Astrocyte (in vitro differentiated cells and primary cell): ENCODE data around the gene PPP2R5A. TPM values are rescaled to one million over a fixed set of nuclear protein-coding genes. Genes with fewer than 3 reads are reported as not detected.
"Not testable (repeated sequence)": the region's sequence is repeated elsewhere in the genome, so short reads cannot be mapped to it uniquely, and the experiment has no call there.

ENCODE experiments used
- DNase-seq: peaks from one replicate; pipeline ENCODE4 v3.0.0-alpha.2; 2010; ENCODE audit warnings: low read depth
- FAIRE-seq: peaks from 2 replicates; lab custom pipeline; 2011; peaks lifted over from hg19 to GRCh38; lab: Jason Lieb, UNC
- H2AFZ ChIP-seq: 2 replicates; pipeline ENCODE4 v1.6.0; 2012; ENCODE audit warnings: low read depth, low read length, inconsistent platforms
- H3K27ac ChIP-seq: 2 replicates; pipeline ENCODE4 v1.5.1; 2011; ENCODE audit warnings: low read depth, low read length, inconsistent platforms
- H3K27me3 ChIP-seq: 2 replicates; pipeline ENCODE4 v1.6.0; 2011; ENCODE audit warnings: low read length, inconsistent platforms; ENCODE audit not compliant: insufficient read depth
- H3K36me3 ChIP-seq: 2 replicates; pipeline ENCODE4 v1.5.1; 2011; ENCODE audit warnings: low read length, inconsistent platforms; ENCODE audit not compliant: insufficient read depth
- H3K4me1 ChIP-seq: 2 replicates; pipeline ENCODE4 v1.5.1; 2011; ENCODE audit warnings: low read length, inconsistent platforms; ENCODE audit not compliant: insufficient read depth
- H3K4me2 ChIP-seq: 2 replicates; pipeline ENCODE4 v1.6.0; 2012; ENCODE audit warnings: low read length, inconsistent platforms
- H3K4me3 ChIP-seq: 2 replicates; pipeline ENCODE4 v1.5.1; 2011; ENCODE audit warnings: low read depth, mild to moderate bottlenecking, low read length, inconsistent platforms; ENCODE audit not compliant: insufficient read depth
- H3K79me2 ChIP-seq: 2 replicates; pipeline ENCODE4 v1.6.0; 2012; ENCODE audit warnings: mild to moderate bottlenecking, low read length, inconsistent platforms; ENCODE audit not compliant: insufficient read depth
- H3K9ac ChIP-seq: 2 replicates; pipeline ENCODE4 v1.6.0; 2012; ENCODE audit warnings: mild to moderate bottlenecking, low read length, inconsistent platforms
- H3K9me3 ChIP-seq: 2 replicates; pipeline ENCODE4 v1.5.1; 2012; ENCODE audit warnings: low read depth, mild to moderate bottlenecking, low read length, inconsistent platforms; ENCODE audit not compliant: insufficient read depth
- H4K20me1 ChIP-seq: 2 replicates; pipeline ENCODE4 v1.6.0; 2012; ENCODE audit warnings: low read length, inconsistent platforms; ENCODE audit not compliant: insufficient read depth
- H3K27ac Mint-ChIP-seq: one replicate; pipeline ENCODE4 v1.8.0; 2021; ENCODE audit warnings: mild to moderate bottlenecking, mixed read lengths; ENCODE audit not compliant: unreplicated experiment
- H3K27me3 Mint-ChIP-seq: one replicate; pipeline ENCODE4 v1.8.0; 2021; ENCODE audit warnings: low read depth, mixed read lengths; ENCODE audit not compliant: unreplicated experiment
- H3K36me3 Mint-ChIP-seq: one replicate; pipeline ENCODE4 v1.8.0; 2021; ENCODE audit warnings: low read depth, mixed read lengths; ENCODE audit not compliant: unreplicated experiment
- H3K4me1 Mint-ChIP-seq: one replicate; pipeline ENCODE4 v1.8.0; 2021; ENCODE audit warnings: low read depth, mixed read lengths; ENCODE audit not compliant: unreplicated experiment
- H3K4me3 Mint-ChIP-seq: one replicate; pipeline ENCODE4 v1.8.0; 2021; ENCODE audit warnings: mild to moderate bottlenecking, moderate library complexity, mixed read lengths; ENCODE audit not compliant: unreplicated experiment
- H3K9me3 Mint-ChIP-seq: one replicate; pipeline ENCODE4 v1.8.0; 2021; ENCODE audit warnings: mild to moderate bottlenecking, mixed read lengths; ENCODE audit not compliant: unreplicated experiment
- EZH2 ChIP-seq: IDR thresholded peaks from 2 replicates; pipeline ENCODE4 v1.6.1; 2012; ENCODE audit warnings: mild to moderate bottlenecking, low read length, inconsistent platforms; ENCODE audit not compliant: insufficient read depth
- total RNA-seq: library from RNA; stranded (reverse); gene quantifications from 2 replicates; pipeline ENCODE4 v1.2.1, GENCODE V29; 2021
- TF ChIP-seq, protein P1 (sequence below): IDR thresholded peaks from 2 replicates; pipeline ENCODE4 v1.5.1; 2011; ENCODE audit warnings: low read depth, mild to moderate bottlenecking, inconsistent platforms, low read length, moderate library complexity; ENCODE audit not compliant: insufficient read depth

PPP2R5A gene
- total RNA-seq, 1 donor from 2014 or later = 13.2 TPM

DNA sequence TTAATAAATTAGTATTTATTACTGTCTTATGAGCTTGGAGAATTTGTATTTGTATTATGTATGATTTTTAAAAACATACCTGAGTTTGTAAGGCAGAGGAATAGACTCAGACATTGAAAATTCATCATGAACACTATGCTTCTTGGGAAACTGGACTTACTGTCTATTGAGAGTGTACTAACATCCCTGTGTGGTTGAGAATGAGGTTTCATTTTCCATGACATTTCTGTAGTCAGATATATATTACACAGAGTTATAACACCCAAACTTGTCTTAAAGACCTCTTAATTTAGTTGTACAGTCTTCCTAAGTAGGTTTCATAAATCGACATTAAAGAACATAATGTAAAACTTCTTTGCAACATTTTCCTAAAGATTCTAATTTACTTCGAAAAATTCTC is 30.0 kb downstream of the PPP2R5A start:
- Mint-ChIP-seq H3K4me1 (peaks cover 10% of the 10 kb centered on the region), H3K4me3 (no peak overlapping the region), H3K36me3 (no peaks in the 10 kb centered on the region), H3K9me3 (no peaks in the 10 kb centered on the region), H3K27me3 (no peaks in the 10 kb centered on the region), H3K27ac (no peak overlapping the region)
- no peaks in the 10 kb centered on the region for H3K36me3 ChIP-seq
- H3K9me3 ChIP-seq = no peaks in the 10 kb centered on the region
- H3K79me2 ChIP-seq = peaks cover 10% of the 10 kb centered on the region
- TF ChIP-seq EZH2 = no peak
- TF ChIP-seq, protein P1, sequence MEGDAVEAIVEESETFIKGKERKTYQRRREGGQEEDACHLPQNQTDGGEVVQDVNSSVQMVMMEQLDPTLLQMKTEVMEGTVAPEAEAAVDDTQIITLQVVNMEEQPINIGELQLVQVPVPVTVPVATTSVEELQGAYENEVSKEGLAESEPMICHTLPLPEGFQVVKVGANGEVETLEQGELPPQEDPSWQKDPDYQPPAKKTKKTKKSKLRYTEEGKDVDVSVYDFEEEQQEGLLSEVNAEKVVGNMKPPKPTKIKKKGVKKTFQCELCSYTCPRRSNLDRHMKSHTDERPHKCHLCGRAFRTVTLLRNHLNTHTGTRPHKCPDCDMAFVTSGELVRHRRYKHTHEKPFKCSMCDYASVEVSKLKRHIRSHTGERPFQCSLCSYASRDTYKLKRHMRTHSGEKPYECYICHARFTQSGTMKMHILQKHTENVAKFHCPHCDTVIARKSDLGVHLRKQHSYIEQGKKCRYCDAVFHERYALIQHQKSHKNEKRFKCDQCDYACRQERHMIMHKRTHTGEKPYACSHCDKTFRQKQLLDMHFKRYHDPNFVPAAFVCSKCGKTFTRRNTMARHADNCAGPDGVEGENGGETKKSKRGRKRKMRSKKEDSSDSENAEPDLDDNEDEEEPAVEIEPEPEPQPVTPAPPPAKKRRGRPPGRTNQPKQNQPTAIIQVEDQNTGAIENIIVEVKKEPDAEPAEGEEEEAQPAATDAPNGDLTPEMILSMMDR = no peak
- no peak overlapping the region for H3K27ac ChIP-seq
- no peak for FAIRE-seq
- H4K20me1 ChIP-seq = peaks cover 19% of the 10 kb centered on the region
- H3K4me3 ChIP-seq = no peak overlapping the region
- no peaks in the 10 kb centered on the region for H3K27me3 ChIP-seq
- H3K4me1 ChIP-seq = no peaks in the 10 kb centered on the region
- no peak overlapping the region for H3K9ac ChIP-seq
- no peak overlapping the region for H3K4me2 ChIP-seq
- H2AFZ ChIP-seq = no peak overlapping the region
- DNase-seq = no peak

DNA sequence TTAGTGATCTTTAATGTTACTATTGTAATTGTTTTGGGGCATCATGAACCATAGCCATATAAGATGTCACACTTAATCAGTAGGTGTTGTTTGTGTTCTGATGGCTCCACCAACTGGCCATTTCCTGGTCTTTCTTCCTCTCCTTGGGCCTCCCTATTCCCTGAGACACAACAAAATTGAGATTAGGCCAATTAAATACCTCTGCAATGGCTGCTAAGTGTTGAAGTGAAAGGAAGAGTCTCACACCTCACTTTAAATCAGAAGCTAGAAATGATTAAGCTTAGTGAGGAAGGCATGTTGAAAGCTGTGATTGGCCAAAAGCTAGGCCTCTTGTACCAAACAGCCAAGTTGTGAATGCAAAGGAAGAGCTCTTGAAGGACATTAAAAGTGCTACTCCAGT is 30.7 kb downstream of the PPP2R5A start:
- no peaks in the 10 kb centered on the region for H3K36me3 Mint-ChIP-seq
- Histone ChIP-seq H3K27me3 (no peaks in the 10 kb centered on the region), H3K4me2 (no peak overlapping the region), H3K79me2 (peaks cover 5% of the 10 kb centered on the region), H2AFZ (no peak overlapping the region), H3K27ac (no peak overlapping the region), H3K4me3 (no peak overlapping the region), H3K36me3 (no peaks in the 10 kb centered on the region), H3K9ac (no peak overlapping the region), H4K20me1 (peaks cover 19% of the 10 kb centered on the region), H3K9me3 (no peaks in the 10 kb centered on the region), H3K4me1 (no peaks in the 10 kb centered on the region)
- no peaks in the 10 kb centered on the region for H3K27me3 Mint-ChIP-seq
- peaks cover 10% of the 10 kb centered on the region for H3K4me1 Mint-ChIP-seq
- peak; percentile 73 for FAIRE-seq
- no peak overlapping the region for H3K4me3 Mint-ChIP-seq
- DNase-seq = no peak
- no peak for TF ChIP-seq EZH2
- TF ChIP-seq, protein P1 = no peak
- H3K9me3 Mint-ChIP-seq = no peaks in the 10 kb centered on the region
- no peak overlapping the region for H3K27ac Mint-ChIP-seq

DNA sequence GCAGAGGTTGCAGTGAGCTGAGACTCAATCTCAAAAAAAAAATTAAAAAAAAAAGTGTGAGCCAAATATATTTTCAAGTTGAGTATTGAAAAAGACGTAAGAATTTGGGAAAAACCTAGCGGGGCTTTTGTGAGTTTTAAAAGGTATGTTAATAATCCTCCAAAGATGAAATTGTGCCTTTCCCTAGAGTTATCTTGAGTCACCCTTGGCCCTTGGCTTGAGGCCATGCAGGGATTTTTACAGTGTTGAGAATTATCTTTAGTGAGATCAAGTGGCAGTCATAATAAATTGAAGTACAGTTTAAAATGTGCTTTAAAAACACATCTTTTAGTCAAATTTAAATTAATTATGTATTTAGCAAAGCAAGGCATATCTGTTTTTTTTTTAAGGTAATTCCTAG is 32.7 kb downstream of the PPP2R5A start:
- Histone ChIP-seq H3K9me3 (no peaks in the 10 kb centered on the region), H3K4me2 (no peak overlapping the region), H3K36me3 (no peaks in the 10 kb centered on the region), H3K9ac (no peak overlapping the region), H3K27ac (no peak overlapping the region), H4K20me1 (peaks cover 19% of the 10 kb centered on the region), H3K4me1 (no peaks in the 10 kb centered on the region), H3K4me3 (no peak overlapping the region), H2AFZ (no peak overlapping the region), H3K79me2 (peaks cover 5% of the 10 kb centered on the region), H3K27me3 (no peaks in the 10 kb centered on the region)
- Mint-ChIP-seq H3K4me3 (no peak overlapping the region), H3K27ac (no peak overlapping the region), H3K9me3 (no peaks in the 10 kb centered on the region), H3K36me3 (no peaks in the 10 kb centered on the region), H3K4me1 (peaks cover 8% of the 10 kb centered on the region), H3K27me3 (no peaks in the 10 kb centered on the region)
- TF ChIP-seq, protein P1 = no peak
- TF ChIP-seq EZH2 = no peak
- DNase-seq (no peak), FAIRE-seq (no peak)

DNA sequence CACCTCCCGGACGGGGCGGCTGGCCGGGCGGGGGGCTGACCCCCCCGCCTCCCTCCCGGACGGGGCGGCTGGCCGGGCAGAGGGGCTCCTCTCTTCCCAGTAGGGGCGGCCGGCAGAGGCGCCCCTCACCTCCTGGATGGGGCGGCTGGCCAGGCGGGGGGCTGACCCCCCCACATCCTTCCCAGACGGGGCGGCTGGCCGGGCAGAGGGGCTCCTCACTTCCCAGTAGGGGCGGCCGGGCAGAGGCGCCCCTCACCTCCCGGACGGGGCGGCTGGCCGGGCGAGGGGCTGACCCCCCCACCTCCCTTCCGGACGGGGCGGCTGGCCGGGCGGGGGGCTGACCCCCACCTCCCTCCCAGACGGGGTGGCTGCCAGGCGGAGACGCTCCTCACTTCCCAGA is 35.8 kb downstream of the PPP2R5A start:
- not testable (repeated sequence) for H3K9me3 ChIP-seq, H3K27me3 Mint-ChIP-seq, H3K27ac Mint-ChIP-seq, H3K9ac ChIP-seq, H3K4me1 ChIP-seq, H3K36me3 Mint-ChIP-seq, H3K4me2 ChIP-seq, FAIRE-seq, H3K79me2 ChIP-seq, H3K9me3 Mint-ChIP-seq, H3K4me3 Mint-ChIP-seq, H3K36me3 ChIP-seq, H3K4me1 Mint-ChIP-seq, H3K27me3 ChIP-seq, H2AFZ ChIP-seq, H3K4me3 ChIP-seq, H3K27ac ChIP-seq, DNase-seq
- peaks cover 16% of the 10 kb centered on the region for H4K20me1 ChIP-seq
